Peyer's patch (tissue), 4 donors: Measurements from ENCODE around the gene IMMP2L. TPM values are rescaled to one million over a fixed set of nuclear protein-coding genes. Genes with fewer than 3 reads are reported as not detected.

Source experiments
- DNase-seq, 3 donors: peaks; one replicate each; pipeline ENCODE4 v3.0.0-alpha.2; 2017 to 2019
- H3K27ac ChIP-seq, 4 donors: fragments of 200-600 bp; sonication (generic); one replicate each; pipeline ENCODE4 v1.5.1; 2016 to 2019
- H3K27me3 ChIP-seq, 2 donors: fragments of 200-600 bp; sonication (generic); one replicate each; pipeline ENCODE4 v1.5.1; 2019
- H3K36me3 ChIP-seq, 3 donors: fragments of 200-600 bp; sonication (generic); one replicate each; pipeline ENCODE4 v1.5.1; 2016 to 2019
- H3K4me1 ChIP-seq, 4 donors: fragments of 200-600 bp; sonication (generic); one replicate each; pipeline ENCODE4 v1.5.1; 2016 to 2019
- H3K4me3 ChIP-seq, 4 donors: fragments of 200-600 bp; sonication (generic); 1 replicate in 3 of 4; 2 replicates in 1 of 4; pipeline ENCODE4 v1.5.1; 2016 to 2019; ENCODE audit warnings: mild to moderate bottlenecking in 1 of 4
- H3K9me3 ChIP-seq, 4 donors: fragments of 200-600 bp; sonication (generic); one replicate each; pipeline ENCODE4 v1.5.1; 2016 to 2019; ENCODE audit warnings: mild to moderate bottlenecking in 1 of 4
- CTCF ChIP-seq, 6 experiments: fragments of 450-650 bp in 4 of 6; fragments of 200-600 bp in 2 of 6; sonication (generic) in 1 of 6; IDR thresholded peaks; one replicate each; pipeline ENCODE4 v1.5.1; 2017 to 2019; ENCODE audit warnings: antibody characterized with exemption in 6 of 6, mild to moderate bottlenecking in 3 of 6, moderate library complexity in 1 of 6
- POLR2A ChIP-seq, 2 donors: fragments of 450-650 bp; IDR thresholded peaks; one replicate each; pipeline ENCODE4 v1.5.1; 2017; ENCODE audit warnings: antibody characterized with exemption in 2 of 2, mild to moderate bottlenecking in 2 of 2, moderate library complexity in 2 of 2
- total RNA-seq, 4 donors: library from RNA; depleted of rRNA; stranded (reverse); fragments of >200 nt; gene quantifications; one replicate each; pipeline ENCODE4 v1.1.0, GENCODE V29; 2016

Gene IMMP2L
- total RNA-seq, 4 donors from 2014 or later = 5.1 to 16.5 (median 10.9) TPM

- Histone ChIP-seq H3K9me3 (no peaks in the 10 kb centered on the region), H3K27ac (no peak overlapping the region), H3K27me3 (no peaks in the 10 kb centered on the region), H3K4me1 (no peaks in the 10 kb centered on the region), H3K36me3 (no peaks in the 10 kb centered on the region), H3K4me3 (no peak overlapping the region)
- DNase-seq = no peak
- TF ChIP-seq CTCF (IDR thresholded peaks at IDR 0.05) = no peak
- no peak for TF ChIP-seq POLR2A (IDR thresholded peaks at IDR 0.05)
These were observed 323.4 kb downstream of the IMMP2L start for GRCh38 chr7:111238886-111239285.

GRCh38 chr7:111235709-111236108 is 326.6 kb downstream of the IMMP2L start:
- DNase-seq = no peak
- Histone ChIP-seq H3K27ac (no peak overlapping the region), H3K27me3 (no peaks in the 10 kb centered on the region), H3K36me3 (no peaks in the 10 kb centered on the region), H3K9me3 (no peaks in the 10 kb centered on the region), H3K4me3 (no peak overlapping the region), H3K4me1 (no peaks in the 10 kb centered on the region)
- no peak for TF ChIP-seq CTCF (IDR thresholded peaks at IDR 0.05)
- TF ChIP-seq POLR2A (IDR thresholded peaks at IDR 0.05) = no peak

GRCh38 chr7:111232249-111233084 is 329.8 kb downstream of the IMMP2L start:
- no peaks in the 10 kb centered on the region for H3K4me1 ChIP-seq
- TF ChIP-seq POLR2A (IDR thresholded peaks at IDR 0.05) = no peak
- TF ChIP-seq CTCF (IDR thresholded peaks at IDR 0.05) = no peak
- no peak overlapping the region for H3K4me3 ChIP-seq
- H3K27me3 ChIP-seq = no peaks in the 10 kb centered on the region
- no peaks in the 10 kb centered on the region for H3K9me3 ChIP-seq
- H3K36me3 ChIP-seq = no peaks in the 10 kb centered on the region
- H3K27ac ChIP-seq = no peak overlapping the region
- no peak for DNase-seq

GRCh38 chr7:111229916-111230315 is 332.4 kb downstream of the IMMP2L start:
- Histone ChIP-seq H3K9me3 (no peaks in the 10 kb centered on the region), H3K27ac (no peak overlapping the region), H3K4me3 (no peak overlapping the region), H3K27me3 (no peaks in the 10 kb centered on the region), H3K4me1 (no peaks in the 10 kb centered on the region), H3K36me3 (no peaks in the 10 kb centered on the region)
- no peak for DNase-seq
- TF ChIP-seq CTCF (IDR thresholded peaks at IDR 0.05) (no peak), POLR2A (IDR thresholded peaks at IDR 0.05) (no peak)

GRCh38 chr7:111229181-111229740 is 333.0 kb downstream of the IMMP2L start:
- Histone ChIP-seq H3K36me3 (no peaks in the 10 kb centered on the region), H3K4me1 (no peaks in the 10 kb centered on the region), H3K27ac (no peak overlapping the region), H3K4me3 (no peak overlapping the region), H3K27me3 (no peaks in the 10 kb centered on the region), H3K9me3 (no peaks in the 10 kb centered on the region)
- TF ChIP-seq CTCF (IDR thresholded peaks at IDR 0.05) (no peak), POLR2A (IDR thresholded peaks at IDR 0.05) (no peak)
- no peak for DNase-seq
